RKO (cell line): ENCODE data around the gene C1orf232.

Experiments
- DNase-seq: peaks from one replicate; pipeline ENCODE4 v3.0.0-alpha.2; 2016; ENCODE audit warnings: low spot score

C1orf232 gene

DNA sequence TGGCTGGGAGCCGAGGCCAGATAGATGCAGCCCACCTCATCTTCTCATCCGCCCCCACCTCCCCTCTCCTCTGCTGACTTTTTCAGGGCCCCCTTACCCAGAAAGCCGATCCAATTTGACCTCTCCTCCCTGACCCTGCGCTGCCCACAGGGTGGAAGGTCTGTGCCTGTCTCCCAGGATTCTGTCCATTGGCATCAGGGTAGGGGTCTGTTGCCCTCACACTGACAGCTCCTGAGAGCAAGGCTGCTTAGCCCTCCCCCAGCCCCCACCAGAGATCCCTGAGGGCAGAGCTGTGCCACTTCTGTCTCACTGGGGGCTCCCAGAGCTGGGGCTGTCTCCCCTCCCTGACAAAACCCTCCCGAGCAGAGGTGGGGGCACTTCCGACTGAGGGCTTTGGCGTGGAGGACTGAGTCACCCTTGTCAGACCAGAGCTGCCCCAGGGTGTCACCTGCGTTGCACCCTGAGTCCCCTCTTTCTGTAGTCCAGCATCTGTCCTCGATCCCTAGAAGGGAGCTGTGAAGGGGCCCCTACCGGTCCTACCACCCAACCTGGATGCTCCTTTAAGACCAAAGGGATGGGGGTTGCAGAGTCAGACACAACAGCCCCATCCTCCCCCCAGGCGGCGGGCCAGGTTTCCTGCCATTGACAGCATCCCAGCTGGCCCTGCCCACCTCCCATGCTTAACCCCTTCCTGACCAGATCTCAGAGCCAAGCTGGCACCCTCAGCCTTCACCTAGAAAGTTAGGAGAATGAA is 12.3 kb downstream of the C1orf232 start:
- no peak for DNase-seq

- no peak for DNase-seq
These were observed 13.1 kb downstream of the C1orf232 start for GRCh38 chr1:26155370-26156284.

DNA sequence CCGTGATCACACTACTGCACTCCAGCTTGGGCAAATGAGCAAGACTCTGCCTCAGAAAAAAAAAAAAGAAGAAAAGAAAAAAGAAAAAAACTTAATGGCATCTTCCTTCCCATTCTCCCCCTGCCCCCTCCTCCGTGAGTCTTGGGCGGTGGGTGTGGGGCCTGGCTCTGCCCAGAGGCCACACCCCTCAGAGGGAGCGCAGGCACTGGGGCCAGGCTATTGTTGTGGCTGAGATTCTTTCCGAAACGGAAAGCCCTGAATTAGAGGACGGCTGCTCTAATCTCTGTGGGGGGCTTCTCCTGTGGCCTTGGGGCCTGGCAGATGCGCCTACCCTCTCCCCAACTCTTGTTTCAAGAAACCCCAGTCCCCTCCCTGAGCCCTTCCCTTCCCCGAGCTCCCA is 14.0 kb downstream of the C1orf232 start:
- DNase-seq, result no peak

- no peak for DNase-seq
These were observed 14.7 kb downstream of the C1orf232 start for GRCh38 chr1:26153966-26154532.

DNA sequence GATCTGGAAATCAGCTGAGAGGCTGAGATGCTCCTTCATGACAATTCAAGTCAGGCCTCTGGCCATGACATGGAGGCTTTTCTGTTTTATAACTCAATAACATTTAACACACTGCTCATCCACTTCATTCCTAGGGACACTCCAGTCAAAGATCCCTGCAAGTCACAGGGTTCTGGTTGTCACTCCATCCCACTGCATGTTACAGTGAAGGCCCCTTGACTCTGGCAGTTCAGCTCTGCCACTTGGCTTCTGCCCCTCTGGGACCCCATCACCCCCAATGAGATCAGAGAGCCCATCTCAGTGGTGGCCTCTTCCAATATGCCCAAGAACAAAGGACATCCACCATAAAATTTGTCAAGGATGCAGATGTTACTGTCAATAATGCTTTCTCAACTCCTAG is 19.9 kb downstream of the C1orf232 start:
- no peak for DNase-seq

DNA sequence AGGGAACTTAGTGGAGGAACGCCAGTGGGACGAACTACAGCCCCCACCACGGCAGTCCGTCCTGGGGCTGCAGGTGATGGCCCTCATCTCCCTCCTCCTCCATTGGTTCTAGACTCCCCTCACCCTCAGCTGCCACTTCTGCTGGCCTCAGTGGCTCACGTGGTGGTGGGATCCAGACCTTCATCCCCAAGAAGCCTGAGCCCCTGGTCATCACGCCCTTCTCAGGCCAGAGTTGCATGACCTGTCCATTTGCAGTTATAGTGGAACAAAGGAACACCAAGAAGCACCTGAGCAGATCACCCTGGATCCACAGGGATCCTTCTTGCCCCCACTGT is 22.8 kb downstream of the C1orf232 start:
- no peak for DNase-seq

- peak; percentile 83 for DNase-seq
These were observed 23.5 kb downstream of the C1orf232 start for GRCh38 chr1:26145041-26145959.

- DNase-seq, result no peak
These were observed 26.6 kb downstream of the C1orf232 start for GRCh38 chr1:26142159-26142558.

GRCh38 chr1:26138974-26139558 is 29.7 kb downstream of the C1orf232 start:
- no peak for DNase-seq

DNA sequence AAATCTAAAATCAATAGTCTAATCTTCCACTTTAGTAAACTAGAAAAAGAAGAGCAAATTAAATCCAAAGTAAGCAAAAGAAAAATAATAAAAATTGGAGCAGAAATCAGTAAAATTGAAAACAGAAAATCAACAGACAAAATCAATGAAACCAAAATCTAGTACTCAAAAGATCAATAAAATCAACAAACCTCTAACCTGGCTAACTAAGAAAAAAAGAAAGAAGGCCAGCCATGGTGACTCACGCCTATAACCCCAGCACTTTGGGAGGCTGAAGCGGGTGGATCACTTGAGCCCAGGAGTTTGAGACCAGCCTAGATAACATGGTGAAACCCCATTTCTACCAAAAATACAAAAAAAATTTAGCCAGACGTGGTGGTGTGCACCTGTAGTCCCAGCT is 34.3 kb downstream of the C1orf232 start:
- DNase-seq, result no peak

DNA sequence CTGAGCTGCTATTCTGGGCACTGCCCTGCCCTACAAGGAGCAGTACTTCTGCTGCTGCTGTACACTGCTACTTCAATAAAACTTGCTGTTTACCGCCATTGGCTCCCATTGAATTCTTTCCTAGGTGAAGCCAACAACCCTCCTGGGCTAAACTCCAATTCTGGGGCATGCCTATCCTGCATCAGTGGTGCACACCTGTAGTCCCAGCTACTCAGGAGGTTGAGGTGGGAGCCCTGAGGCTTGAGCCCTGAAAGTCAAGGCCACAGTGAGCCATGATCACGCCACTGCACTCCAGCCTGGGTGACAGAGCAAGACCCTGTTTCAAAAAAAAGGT is 36.0 kb downstream of the C1orf232 start:
- no peak for DNase-seq

GRCh38 chr1:26132128-26132833 is 36.5 kb downstream of the C1orf232 start:
- peak; percentile 38 for DNase-seq

- no peak for DNase-seq
These were observed 38.1 kb downstream of the C1orf232 start for GRCh38 chr1:26130695-26131094.

- DNase-seq, result no peak
These were observed 39.0 kb downstream of the C1orf232 start for GRCh38 chr1:26129778-26130177.

DNA sequence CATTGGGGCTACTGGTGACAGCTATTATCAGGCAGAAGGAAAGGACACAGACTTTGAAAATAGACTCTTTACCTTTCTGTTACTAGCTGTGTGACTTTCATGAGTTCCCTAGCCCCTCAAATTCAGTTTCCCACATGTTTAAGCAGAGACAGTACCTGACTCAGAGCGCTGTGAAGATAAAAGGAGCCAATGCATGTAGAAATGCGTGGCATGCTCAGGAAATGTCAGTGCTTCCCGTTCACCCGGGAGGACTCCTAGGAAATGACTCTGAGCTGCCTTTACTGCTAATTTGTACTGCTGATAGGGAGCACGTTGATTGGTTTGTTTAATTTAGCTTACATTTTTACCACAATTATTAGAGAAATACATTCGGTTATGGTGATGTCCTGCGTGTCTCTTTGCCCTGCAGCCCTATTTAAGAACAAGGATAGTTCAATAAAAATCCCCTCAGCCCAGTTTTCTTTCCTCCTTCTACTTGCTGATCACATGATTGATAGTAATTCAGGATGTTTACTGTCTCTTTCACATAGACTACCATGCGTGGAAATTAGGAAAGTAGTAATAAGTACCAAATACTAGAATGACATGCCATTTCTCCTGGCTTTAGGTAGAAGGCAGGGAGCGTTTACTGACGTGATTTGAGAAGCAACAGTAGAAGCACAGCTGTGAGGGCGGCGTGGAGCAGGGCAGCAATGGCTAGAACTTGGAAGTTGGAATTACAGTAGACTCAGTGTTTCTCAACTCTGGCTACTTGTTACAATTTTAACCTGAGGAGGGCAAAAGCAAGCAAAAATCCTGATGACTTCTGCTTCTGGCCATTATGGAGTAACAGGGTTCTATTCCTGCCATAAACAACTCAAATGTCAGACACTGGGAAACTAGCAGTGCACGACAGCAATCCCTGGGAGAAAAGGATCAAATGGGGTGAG is 41.3 kb downstream of the C1orf232 start:
- DNase-seq, result no peak

- DNase-seq, result no peak
These were observed 42.3 kb downstream of the C1orf232 start for GRCh38 chr1:26126321-26127084.

DNA sequence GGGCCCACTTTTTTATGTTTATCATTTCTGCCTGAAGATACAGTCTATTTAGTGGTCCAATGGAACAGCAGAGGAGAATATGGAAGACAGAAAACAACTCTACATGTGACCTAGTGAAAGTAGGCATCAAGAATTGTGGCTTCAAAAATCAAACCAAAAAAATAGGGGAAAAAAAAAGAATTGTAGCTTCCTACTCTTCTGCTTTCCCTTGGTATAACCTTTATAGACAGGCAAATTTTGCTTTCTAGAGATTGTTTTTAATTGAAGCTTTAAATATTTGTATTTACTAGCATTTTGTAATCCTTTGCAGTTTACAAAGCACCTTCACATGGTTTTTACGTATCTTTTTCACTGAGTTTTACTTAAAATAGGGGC is 42.8 kb downstream of the C1orf232 start:
- no peak for DNase-seq

DNA sequence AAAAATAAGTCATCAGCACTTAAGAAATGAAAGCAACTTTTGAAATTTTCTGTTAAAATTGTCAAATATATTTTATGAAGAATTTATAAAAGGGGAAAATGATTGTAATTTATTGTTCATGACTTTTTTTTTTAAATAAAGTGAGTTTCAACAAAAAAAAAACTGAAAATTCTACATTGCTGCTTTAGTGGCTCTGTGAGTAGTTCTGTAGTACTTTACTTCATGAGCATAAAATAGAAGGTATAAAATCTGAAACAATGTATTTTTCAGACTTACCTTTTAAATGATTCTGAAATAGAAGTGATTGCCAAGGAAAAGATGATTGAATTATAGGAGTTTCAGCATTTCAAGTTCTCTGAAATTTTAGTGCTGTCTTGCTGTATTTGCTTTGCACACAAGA is 43.4 kb downstream of the C1orf232 start:
- DNase-seq, result no peak
